Activated CD8-positive, alpha-beta memory T cell treated with anti-CD3 and anti-CD28 coated beads, Interleukin-2, amount 50 U/mL, for 48 hours (primary cell): ENCODE measurements around the gene VSIR.

ENCODE experiments used
- DNase-seq: peaks from one replicate; pipeline ENCODE4 v3.0.0-alpha.2; 2020

VSIR gene

DNA sequence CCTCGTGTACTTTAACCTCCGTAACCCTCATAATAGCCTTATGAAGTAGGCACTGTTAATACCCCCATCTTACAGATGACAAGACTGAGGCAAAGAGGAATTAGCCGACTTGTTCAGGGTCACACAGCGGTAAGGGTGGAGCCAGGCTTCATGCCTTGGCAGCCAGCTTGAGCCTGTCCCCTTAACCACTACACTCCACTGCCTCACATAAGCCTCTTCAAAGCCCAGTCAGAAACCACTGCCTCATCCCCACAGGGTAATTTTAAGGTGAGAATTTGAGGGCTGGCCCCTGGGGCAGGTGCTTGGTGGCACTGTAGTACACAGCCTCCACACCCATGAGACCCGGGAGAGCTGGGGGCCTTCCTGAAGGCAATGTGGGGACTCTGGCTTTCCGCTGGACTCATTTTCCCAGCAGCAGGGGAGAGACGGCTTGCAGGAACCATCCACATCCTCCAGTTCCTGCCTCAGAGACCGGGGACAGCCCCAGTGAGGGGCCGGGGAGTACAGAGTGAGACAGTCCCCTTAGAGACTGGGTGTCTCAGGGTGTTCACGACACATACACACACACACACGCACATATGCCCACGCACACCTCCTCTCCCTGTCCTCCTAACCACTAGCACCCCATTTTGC lies 46.1 kb downstream of the VSIR start:
- DNase-seq: no peak

DNA sequence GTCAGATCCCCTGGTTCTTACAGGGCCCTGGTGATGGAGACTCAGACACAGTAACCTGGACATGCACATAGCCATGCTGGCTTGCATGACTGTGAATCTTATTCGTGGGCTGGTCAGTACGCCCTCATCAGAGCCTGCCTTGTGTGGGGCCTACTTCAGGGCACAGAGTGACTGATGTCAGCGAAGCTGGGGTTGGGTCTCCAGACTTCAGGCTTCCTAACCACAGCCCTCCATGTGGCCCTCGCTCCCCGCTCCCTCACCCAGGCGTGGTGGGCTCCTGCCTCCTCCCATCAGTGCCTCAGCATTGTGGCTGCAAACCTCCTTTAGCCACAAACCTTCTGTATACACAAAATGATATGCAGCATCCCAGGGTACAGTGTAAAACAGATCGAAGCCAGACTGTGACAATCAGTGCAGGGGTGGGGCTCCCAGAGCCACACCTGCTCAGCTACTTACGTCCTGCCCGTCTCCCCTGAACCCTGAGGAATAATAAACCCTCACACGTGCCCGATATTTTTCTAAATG lies 46.7 kb downstream of the VSIR start:
- DNase-seq: peak; percentile 83

DNA sequence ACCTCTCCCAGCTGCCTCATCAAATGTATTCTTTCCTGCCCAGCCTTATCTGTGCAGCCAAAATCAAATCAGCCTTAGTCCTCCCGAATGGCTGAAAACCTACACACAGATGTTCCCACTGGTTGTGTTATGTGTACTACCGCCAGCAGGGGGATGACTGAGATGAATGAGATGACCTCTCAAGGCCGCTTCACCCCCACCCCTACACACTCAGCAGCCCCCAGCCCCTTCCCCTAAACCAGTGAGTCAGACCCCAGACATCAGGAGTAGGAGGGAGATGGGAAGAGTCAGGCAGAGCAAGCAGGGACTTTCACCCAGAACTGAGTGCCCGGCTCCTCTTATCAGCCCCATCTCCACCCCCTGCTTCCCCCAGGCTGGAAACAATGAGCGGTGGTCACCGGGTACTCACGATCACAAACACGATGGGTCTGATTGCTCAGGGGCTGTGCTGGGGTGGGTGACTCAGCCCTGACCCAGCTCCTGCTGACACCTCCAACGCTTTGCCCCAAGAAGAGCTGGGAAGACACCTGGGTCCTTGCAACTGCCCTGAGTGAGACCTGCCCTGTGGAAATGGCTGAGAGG lies 47.2 kb downstream of the VSIR start:
- peak; percentile 88 for DNase-seq

DNA sequence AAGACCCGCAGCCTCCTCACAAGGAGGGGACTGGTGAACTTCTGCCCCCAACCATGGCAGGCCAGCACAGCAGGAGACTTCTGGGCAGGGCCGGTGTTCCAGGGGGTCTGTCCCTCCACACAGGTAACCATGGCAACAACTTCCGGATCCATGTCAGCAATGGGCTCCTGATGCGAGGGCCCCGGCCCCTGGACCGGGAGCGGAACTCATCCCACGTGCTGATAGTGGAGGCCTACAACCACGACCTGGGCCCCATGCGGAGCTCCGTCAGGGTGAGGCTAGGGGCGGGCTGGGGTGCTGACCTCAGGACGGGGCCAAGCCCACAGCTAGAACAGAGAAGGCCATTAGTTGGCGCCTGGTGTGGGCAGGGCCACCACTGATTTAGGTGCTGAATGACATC lies 48.1 kb downstream of the VSIR start:
- no peak for DNase-seq

DNA sequence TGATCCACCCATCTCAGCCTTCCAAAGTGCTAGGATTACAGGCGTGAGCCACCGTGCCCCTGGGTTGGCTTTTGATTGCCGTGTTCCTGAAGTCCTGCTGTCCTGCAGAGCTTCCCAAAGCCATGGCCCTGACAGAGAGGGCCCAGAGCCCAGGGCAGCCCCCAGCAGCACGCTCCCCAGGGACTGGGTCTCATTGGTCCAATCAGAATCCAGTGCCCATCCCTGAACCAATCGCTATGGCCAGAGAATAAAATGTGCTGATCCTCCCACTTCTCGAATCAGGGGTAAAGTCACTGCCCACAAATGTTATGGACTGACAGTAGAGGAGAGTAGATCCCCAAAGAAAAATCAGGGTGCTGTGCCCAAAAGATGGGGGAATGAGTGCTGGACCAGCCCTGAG lies 48.8 kb downstream of the VSIR start:
- DNase-seq: no peak

DNA sequence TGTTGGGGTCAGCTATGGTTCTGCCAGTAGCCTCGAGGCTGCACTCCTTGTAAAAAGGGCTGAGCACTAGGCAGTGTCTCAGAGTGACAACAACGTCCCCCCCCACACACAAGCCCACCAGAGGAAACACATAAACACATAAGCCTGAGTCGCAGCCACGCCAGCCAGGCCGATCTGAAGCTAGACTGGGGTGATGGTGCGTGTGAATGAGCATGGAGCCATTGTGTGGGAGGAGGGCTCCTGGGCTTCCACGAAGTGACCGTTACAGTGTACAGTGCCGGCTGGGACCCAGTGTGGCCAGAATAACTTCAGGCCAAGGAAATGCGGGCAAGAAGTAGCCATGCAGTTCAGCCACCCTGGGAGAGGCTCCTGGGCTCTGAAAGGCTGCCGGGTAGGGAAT lies 50.0 kb downstream of the VSIR start:
- no peak for DNase-seq

DNA sequence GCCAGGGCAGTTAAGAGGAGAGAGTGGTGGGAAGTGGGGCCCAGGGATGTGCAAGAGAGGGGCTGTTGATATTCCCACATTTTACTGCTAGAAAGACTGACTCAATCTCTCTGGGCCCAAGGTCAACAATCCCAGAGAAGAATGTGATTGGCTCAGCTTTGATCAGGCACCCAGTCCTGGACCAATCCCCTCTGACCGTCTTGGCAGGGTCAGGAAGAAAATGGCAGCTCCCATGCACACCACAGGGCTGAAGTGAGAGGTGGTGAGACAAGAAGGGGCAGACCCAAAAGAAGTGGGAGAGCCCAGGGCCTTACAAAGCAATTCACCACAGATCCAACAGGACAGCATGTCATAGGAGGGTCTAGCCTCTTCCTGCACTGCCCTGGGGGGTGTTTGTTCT lies 50.5 kb downstream of the VSIR start:
- no peak for DNase-seq

DNA sequence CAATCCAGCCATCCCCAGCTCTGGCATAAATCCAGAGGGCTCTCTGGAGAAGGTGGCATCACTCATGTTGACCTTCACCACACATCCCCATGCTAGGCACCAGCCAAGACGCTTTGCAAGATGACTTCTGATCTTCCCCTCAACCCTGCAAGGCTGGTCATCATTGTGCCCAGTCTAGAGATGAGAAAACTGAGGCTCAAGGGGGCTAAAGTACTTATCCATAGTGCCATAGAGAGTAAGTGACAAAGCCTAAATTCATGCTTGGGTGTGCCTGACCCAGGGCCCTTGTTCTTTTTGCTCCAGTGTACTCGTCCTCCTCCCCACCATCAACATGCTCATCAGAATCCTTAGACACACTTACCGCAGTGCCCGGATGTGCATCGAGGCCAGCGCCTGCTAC lies 52.0 kb downstream of the VSIR start:
- no peak for DNase-seq

DNA sequence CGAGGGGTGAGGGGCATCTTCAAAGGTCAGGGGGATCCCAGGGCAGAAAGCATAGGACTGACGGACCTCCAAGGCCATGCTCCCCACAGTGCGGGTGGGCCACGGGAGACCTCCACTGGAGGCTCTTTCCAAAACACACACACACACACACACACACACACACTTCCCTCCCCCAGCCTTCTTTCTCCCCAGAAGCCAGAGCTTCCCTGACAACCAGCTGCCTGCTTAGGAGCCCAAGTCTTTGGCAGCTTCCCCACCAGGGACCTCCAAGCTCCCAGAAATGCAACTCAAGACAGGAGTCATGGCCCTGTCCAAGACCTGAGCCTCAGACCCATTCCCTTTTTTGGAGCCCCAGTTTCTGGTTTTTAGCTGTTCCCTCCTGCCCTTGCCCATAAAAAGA lies 53.0 kb downstream of the VSIR start:
- DNase-seq: no peak

DNA sequence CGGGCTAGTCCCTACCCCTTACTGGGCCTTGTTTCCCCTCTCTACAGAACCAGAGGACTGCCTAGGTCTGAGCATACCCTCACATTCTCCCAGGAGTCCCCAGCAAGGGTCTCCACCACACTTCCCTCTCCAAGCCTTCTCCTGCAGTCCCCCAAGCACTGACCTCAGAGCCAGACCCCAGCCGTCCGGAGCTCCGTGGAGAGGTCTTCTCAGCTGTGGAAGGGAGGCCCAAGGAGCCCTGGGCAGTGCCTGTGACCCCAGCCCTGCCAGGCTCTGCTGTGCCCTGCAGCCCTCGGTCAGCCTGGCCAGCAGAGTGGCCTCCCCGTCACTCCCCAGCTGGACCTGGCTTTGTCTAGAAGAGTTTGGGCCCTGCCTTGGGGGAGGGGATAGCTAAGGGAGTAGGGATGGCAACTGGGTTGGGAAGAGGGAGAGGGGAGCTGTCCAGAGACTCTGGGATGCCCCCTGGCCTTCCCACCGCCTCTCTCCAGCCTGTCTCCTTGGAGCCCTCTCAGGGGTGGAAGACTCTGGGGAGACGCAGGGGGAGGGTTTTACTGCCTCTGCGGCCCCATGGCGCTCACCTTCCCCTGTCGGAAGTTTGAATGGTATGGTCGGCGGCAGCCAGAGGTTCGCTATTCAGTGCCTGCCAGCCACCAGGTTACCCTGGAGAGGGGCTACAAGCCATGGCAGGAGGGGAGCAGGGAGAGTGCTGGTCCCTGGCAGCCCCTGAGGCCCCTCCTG lies 53.7 kb downstream of the VSIR start, which contains the start of gene C10orf105:
C10orf105 (minus strand) TSS at position 315 of the 738 bp plus-strand sequence. CDS start 3,441 bp downstream, outside the sequence.
- no peak for DNase-seq

DNA sequence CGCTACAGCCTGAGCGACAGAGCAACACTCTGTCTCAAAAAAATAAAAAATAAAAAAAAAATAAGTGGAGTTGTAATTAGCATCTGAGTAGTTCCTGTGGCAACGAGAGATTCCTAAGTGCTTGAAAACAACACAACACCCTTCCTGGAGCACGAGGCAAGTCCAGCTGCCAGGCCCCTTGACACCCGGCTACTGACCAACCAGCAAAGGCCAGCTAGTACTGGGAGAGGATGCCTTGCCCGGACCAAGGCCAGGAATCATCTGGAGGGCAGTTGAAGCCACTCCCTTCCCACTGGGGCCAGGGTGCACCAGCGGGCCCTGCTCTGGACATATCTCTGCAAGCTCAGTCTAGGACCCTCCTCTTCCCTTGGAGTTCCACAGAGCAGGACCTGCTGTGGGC lies 54.3 kb downstream of the VSIR start:
- DNase-seq: no peak

DNA sequence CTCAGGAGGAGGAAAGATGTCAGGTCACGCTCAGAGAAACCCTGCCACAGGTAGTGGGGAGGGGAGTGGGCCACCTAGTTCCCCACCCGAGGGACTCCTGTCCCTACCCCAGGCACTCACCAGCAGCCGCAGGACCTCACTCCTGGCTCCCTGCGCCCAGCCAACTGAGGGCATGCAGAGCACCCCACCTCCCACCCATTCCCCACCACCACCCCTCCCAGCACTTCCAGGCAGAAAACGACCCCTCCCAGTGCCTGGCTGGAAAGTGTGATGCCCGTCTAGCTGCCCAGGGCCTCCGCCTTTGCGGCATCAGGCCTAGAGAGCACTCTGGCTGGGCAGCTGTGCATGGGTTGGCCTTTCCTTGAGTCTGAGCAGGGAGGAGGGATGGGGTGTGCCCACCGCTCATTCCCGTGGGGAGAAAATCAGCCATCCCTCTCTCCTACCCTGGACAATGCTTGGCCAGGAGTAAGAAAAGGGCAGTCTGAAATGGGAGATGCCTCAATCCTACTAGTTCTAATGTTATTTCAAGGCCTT lies 55.1 kb downstream of the VSIR start:
- no peak for DNase-seq

DNA sequence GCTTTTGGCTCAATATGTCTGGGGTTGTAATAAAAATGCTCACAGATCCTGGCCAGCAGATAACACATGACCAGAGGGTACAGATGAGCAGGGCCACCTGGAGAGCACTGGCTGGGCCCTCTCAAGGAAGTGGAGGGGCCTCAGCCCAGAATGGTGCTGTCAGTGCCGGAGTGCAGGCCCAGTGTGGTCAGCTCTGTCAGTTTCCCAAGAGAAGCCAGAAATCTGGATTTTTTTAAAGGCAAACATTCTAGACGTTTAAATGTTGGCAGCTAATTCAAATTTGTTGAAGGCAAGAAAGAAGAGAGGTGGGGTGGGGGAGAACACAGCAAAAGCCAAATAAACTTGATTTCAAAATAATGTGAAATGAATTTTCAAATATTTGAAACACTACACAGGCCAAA lies 55.8 kb downstream of the VSIR start:
- DNase-seq: no peak

DNA sequence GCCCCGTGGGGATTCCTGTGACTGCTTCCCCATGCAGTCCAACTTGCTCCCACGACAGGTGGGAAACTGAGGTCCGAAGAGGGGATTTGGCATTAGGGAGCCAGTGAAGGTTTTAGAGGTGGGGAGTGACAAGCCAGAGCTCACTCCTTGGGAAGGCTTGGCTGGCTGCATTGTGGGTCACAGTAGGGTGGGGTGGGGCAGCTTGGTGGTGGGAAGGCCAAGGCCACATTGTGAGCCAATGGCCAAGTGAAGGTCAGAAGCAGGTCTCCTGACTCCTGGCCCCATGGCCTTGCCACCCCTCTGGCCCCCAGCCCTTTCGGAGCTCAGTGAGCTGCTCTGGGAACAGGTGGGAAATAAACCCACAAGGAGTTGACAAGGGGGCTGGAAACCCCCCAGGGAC lies 56.3 kb downstream of the VSIR start:
- no peak for DNase-seq

DNA sequence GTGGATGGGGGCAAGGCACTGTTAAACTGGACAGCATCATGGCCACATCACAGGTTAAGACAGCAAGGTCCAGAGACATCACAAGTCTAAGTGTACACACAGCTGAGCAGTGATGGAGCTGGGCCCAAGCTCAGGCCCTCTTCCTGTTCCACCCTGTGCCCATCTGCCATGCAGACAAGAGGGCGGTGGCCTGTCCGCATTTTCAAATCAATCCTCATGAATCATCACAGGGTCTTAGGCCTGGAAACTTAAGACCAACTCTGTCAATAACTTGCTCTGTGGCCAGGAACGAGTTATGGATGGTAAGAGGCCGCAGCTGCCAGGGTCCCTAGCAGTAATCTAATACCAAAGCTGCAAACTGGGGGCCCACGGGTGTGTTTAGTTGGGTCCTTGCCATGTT lies 56.9 kb downstream of the VSIR start:
- DNase-seq: no peak

DNA sequence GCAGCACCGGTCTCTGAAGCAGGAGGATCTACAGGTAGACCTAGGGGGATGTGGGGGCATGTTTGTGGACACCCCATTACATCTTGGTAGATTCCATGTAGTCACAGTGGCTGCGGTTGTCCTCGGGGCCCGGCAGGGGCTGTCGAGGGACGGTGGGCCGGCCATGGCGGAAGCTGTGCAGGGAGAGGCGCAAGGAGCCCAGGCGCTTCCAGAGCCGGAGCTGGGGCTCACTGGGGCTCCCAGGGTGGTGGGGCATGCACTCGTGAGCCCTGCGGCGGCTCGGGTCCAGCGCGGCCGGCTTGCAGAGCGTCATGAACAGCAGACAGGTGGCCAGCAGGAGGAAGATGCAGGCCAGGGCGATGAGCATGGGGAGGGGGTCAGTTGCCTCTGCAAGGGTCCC lies 57.5 kb downstream of the VSIR start:
- DNase-seq: no peak

DNA sequence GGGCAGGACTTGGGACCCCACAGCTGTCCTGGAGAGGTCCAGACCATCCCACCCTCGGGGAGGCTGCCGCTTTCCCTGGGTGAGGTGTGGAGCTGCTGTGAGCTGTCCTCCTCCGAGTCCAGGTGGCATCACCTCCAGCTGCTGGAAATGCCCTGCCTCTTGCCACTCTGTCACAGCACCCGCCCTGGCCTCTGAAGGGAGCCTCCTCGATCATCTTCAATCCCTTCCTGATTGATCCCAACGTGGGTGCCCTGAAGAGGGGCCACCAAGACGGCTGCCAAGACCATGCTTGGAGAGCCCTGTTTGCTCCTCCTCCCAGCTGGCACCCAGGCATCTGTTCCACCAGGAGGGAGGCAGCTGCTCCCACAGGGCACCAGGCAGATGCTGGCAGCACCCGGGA lies 58.3 kb downstream of the VSIR start:
- no peak for DNase-seq

DNA sequence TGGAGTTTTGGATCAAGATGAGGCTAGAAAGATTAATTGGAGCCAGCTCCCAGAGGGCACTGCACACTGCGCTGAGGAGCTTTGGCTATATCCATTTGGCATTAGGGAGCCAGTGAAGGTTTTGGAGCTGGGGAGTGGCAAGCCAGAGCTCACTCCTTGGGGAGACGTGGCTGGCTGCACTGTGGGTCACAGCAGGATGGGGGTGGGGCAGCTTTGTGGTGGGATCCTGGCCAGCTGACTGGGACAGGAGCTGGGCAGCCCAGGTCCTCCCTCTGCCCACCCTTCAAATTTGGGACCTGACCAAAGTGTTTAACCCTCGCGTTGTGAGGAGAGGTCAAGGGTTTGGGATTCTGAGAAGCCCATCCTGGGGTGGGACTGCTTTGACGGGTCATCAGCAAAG lies 58.7 kb downstream of the VSIR start:
- DNase-seq: no peak

DNA sequence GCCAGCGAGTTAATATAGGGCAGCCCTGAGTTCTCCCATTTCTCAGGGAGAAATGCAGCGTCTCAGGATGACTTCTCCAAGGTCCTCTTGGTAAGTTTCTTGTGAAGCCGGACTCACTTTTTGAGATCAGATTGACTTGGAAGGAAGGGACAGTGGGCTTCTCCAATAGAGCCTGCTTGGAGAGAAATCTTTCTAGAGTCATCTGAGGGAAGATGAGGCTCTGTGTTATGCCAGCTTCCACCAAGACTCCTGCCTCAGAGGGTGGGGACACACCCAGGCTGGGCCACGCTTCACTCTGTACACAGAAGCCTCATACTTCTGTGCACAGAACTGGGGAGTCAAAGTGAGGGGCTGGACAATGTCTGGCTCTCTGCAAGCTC lies 59.3 kb downstream of the VSIR start:
- DNase-seq: no peak

DNA sequence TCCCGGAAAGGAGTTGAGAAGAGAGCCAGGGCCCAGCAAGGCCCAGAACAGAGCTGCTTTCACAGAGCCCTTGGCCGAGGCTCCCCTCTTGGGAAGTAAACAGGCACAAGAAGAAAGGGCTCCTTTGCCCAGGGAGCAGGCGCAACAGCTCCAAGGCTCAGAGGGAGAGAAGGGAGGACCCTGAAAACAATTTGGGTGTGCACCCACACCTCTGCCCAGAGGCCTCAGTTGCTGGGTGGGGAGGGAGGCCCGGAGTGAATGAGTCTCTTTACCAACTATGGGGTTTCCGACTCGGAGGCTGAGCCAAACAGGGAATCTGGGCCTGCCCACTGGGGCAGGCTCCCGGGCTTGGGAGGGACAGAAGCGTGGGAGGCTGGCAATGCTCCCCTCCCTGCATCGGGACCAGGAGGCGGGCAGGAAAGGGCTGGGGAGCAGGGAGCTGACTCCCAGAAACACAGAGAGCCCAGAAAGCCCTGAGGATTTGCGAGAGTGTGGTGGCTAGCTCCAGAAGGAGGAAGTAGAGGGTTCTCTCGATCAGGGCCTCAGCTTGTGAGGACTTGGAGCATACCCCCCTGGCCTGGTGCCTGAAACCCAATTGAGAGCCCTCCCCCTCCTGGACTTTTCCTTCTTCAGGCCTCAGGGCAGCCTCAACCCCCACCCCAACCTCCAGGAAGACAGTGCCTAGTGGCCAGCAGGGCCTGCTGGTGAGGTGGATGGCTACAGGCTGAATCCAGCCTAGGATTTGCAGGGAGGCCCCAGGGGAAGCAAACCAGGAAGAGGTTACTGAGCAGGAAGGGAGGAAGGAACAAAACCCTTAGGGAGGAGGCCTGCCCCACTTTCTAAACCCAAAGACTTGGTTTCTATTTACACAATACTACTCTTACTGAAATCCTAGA lies 59.9 kb downstream of the VSIR start:
- DNase-seq: peak; percentile 78

DNA sequence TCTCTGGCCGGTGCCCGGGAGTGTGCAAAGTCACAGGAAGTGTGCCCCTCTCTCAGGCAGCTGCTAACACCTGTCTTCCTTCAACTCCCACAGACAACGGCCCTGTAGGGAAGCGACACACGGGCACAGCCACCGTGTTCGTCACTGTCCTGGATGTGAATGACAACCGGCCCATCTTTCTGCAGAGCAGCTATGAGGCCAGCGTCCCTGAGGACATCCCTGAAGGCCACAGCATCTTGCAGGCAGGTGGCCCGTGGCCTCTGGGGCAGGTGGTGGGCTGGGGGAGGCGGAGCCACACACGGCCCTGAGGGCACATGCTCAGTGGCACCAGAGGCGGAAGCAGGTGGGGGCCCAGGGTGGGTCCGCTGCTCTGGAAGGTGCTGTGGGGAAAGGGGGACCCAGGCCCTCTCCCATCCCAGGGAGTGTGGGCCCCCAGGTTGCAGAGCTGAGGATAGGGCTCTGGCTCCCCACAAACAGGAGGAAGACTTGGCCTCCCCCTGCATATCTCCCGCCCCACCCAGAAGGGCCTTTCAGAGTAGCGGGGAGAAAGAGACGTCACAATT lies 60.7 kb downstream of the VSIR start:
- no peak for DNase-seq

DNA sequence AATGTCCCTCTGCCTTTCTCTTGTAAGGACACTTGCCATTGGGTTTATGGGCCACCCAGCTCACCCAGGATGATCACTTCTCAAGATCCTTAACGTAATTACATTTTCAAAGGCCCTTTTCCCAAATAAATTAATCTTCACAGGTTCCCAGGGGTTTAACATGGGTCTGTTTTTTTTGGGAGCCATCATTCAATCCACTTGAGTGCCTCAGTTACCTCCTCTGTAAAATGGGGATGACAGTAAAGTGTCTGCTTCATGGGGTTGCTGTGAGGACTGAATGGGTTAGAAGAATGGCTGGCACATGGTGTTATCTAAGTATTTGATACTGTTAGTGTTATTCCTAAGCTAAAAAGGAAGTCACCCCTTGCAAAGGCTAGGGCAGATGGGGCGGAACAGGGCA lies 61.1 kb downstream of the VSIR start:
- no peak for DNase-seq
